Upper lobe of right lung (tissue), 1 donor: Measurements from ENCODE around the gene CHID1. TPM values are rescaled to one million over a fixed set of nuclear protein-coding genes. Genes with fewer than 3 reads are reported as not detected.

Experiments used
- ATAC-seq: fragments of 200-7000 bp; cut with Tn5 transposase; one replicate; pipeline ENCODE4 v1.9.1; 2020; ENCODE audit warnings: mild to moderate bottlenecking, moderate library complexity
- DNase-seq: peaks from one replicate; pipeline ENCODE4 v3.0.0-alpha.2; 2020
- H3K27ac ChIP-seq: fragments of 200-600 bp; one replicate; pipeline ENCODE4 v1.8.0; 2022
- H3K27me3 ChIP-seq: fragments of 200-600 bp; one replicate; pipeline ENCODE4 v1.8.0; 2022; ENCODE audit warnings: mild to moderate bottlenecking
- H3K36me3 ChIP-seq: fragments of 200-600 bp; one replicate; pipeline ENCODE4 v1.8.0; 2022
- H3K4me1 ChIP-seq: fragments of 200-600 bp; one replicate; pipeline ENCODE4 v1.8.0; 2022
- H3K4me3 ChIP-seq: fragments of 200-600 bp; one replicate; pipeline ENCODE4 v1.8.0; 2022; ENCODE audit warnings: mild to moderate bottlenecking
- H3K9me3 ChIP-seq: fragments of 200-600 bp; one replicate; pipeline ENCODE4 v1.8.0; 2022
- intact Hi-C: fragments of 100-400 bp; cut with DNase I; formaldehyde crosslinking; loops from one replicate; pipeline ENCODE4 v1.11.0; 2022
- total RNA-seq: library from RNA; stranded (reverse); fragmentation: NEBNext Ultra II Directional; extraction: Animal tissue kit (Norgen Biotek cat#: 25700); gene quantifications from one replicate; pipeline ENCODE4 v1.2.1, GENCODE V29; 2021
- TF ChIP-seq, protein P1 (sequence below): fragments of 200-600 bp; IDR thresholded peaks from one replicate; pipeline ENCODE4 v1.8.0; 2022; ENCODE audit warnings: antibody characterized with exemption
- donor health status: DM: no; HTN: yes; CAD: no; lungs with severe emphysema.

CHID1 gene
- total RNA-seq, 1 donor from 2014 or later: 52.9 TPM

DNA sequence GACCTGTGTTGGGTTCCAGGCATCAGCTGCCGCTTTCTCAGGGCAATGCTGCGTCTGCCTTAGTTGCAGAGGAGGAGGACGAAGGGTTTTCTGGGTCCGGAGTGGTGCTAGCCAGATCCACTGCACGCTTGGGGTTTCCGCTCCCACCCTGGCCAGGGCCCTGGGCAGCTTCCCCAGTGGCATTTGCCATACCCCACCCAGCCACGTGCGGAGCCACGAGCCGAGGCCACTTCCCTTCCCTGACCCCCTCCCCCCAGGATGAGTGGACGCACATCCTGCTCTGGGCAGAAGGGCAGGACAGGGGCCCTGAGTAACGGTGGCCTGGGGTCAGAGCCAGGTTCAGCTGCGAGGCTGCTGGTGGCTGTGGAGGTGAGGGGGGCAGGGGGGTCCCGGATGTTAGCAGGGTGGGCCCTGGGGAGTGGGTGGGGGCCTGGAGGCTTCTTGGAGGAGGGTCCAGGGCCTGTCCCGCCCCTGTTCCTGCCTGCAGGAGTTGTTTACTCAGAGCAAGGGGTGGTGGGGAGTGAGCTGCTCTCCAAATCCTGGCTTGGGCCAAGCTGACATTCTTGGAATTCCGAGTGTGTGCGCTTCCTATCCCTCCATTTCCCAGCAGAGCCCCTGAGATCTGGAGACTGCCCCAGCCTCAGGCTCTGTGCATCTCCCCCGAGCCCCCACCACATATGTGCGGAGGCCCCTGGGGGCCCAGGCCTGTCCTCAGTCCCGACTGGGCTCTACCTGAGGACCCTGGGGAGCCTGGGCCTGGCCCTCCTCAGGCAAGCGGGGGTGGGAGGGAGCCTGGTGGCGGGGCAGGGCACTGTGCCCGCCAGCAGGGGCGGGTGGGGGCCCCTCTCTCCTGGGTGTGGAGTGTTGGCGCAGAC, 66.6 kb downstream of the CHID1 start:
- Histone ChIP-seq H3K4me3 (peak overlapping the region; percentile 100), H3K9me3 (no peaks in the 10 kb centered on the region), H3K27me3 (no peaks in the 10 kb centered on the region), H3K27ac (peak overlapping the region; percentile 97), H3K4me1 (peaks cover 54% of the 10 kb centered on the region), H3K36me3 (peaks cover 18% of the 10 kb centered on the region)
- intact Hi-C loops: no loop called here
- ATAC-seq (peak; percentile 67), DNase-seq (peak; percentile 97)
- TF ChIP-seq, protein P1, sequence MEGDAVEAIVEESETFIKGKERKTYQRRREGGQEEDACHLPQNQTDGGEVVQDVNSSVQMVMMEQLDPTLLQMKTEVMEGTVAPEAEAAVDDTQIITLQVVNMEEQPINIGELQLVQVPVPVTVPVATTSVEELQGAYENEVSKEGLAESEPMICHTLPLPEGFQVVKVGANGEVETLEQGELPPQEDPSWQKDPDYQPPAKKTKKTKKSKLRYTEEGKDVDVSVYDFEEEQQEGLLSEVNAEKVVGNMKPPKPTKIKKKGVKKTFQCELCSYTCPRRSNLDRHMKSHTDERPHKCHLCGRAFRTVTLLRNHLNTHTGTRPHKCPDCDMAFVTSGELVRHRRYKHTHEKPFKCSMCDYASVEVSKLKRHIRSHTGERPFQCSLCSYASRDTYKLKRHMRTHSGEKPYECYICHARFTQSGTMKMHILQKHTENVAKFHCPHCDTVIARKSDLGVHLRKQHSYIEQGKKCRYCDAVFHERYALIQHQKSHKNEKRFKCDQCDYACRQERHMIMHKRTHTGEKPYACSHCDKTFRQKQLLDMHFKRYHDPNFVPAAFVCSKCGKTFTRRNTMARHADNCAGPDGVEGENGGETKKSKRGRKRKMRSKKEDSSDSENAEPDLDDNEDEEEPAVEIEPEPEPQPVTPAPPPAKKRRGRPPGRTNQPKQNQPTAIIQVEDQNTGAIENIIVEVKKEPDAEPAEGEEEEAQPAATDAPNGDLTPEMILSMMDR: no peak

DNA sequence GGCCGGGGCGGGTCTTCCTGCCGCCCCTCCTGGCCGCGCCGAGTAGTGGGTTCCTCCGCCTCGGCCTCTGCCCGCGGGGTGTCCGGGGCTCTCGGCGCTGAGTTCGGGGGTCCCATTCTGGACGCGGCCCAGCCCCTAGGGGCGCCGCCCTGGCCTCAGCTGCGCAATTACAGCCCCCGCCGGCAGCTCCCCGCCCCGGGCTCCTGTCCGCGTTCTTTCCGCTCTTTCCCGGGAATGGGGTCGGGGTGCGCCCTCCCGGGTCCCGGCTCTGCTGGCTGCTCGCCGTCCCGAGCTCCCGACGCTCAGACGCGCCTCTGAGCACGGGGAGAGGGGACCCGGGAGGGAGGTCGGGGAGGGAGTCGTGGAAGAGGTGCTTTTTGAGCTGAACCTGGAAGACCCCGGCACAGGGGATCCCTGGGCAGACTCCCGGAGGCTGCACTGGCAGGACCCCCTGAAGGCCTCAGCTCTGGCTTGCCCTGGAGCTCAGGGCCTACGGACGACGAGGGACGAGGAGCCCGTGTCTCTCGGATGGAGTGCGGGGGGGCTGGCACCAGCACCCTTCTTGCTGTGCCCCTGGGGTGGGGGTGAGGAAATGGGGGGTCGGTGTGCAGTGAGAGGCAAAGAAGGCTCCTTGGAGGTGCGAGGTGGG, 67.4 kb downstream of the CHID1 start:
- ATAC-seq (no peak), DNase-seq (no peak)
- peaks cover 26% of the 10 kb centered on the region for H3K36me3 ChIP-seq
- intact Hi-C loops: no loop called here
- H3K4me3 ChIP-seq: peak overlapping the region; percentile 100
- TF ChIP-seq, protein P1: peak; percentile 8
- H3K27me3 ChIP-seq: no peaks in the 10 kb centered on the region
- peaks cover 48% of the 10 kb centered on the region for H3K4me1 ChIP-seq
- H3K9me3 ChIP-seq: no peaks in the 10 kb centered on the region
- H3K27ac ChIP-seq: peak overlapping the region; percentile 97

GRCh38 chr11:842370-843002, 68.1 kb downstream of the CHID1 start, which contains the start of the genes POLR2L and TSPAN4:
Gene POLR2L (minus strand): TSS chr11:842529. CDS start chr11:842508, 21 bp downstream.
Gene TSPAN4 (plus strand): TSS chr11:842852. CDS start chr11:850305, 7,453 bp downstream.
- peaks cover 47% of the 10 kb centered on the region for H3K4me1 ChIP-seq
- TF ChIP-seq, protein P1: no peak
- intact Hi-C loops: no loop called here

GRCh38 chr11:841981-842369, 68.6 kb downstream of the CHID1 start:
- TF ChIP-seq, protein P1: no peak
- Histone ChIP-seq H3K9me3 (no peaks in the 10 kb centered on the region), H3K4me1 (peaks cover 48% of the 10 kb centered on the region), H3K4me3 (peak overlapping the region; percentile 100), H3K27me3 (no peaks in the 10 kb centered on the region), H3K36me3 (peaks cover 38% of the 10 kb centered on the region), H3K27ac (peak overlapping the region; percentile 97)
- no peak for DNase-seq
- intact Hi-C loops: no loop called here
- peak; percentile 0 for ATAC-seq

More at GRCh38 chr11:842370-843002, 68.1 kb downstream of the CHID1 start, which contains the start of the genes POLR2L and TSPAN4:
- ATAC-seq: peak; percentile 67
- Histone ChIP-seq H3K9me3 (no peaks in the 10 kb centered on the region), H3K27ac (peak within 1 kb of the TSS; percentile 97), H3K36me3 (peaks cover 33% of the 10 kb centered on the region), H3K27me3 (no peaks in the 10 kb centered on the region), H3K4me3 (peak within 1 kb of the TSS; percentile 100)
- DNase-seq: peak; percentile 96

- no peak for ATAC-seq
- Histone ChIP-seq H3K27me3 (no peaks in the 10 kb centered on the region), H3K9me3 (no peaks in the 10 kb centered on the region), H3K4me1 (peaks cover 33% of the 10 kb centered on the region), H3K36me3 (peaks cover 50% of the 10 kb centered on the region), H3K4me3 (peak overlapping the region; percentile 100), H3K27ac (no peak overlapping the region)
- TF ChIP-seq, protein P1: peak; percentile 22
- intact Hi-C loops: no loop called here
- no peak for DNase-seq
Observed at GRCh38 chr11:839875-840617, 70.6 kb downstream of the CHID1 start.
